GM12872 (cell line): Measurements from ENCODE around the gene SPACDR.

Experiments used
- CTCF ChIP-seq: IDR thresholded peaks from 3 replicates; pipeline ENCODE4 v1.5.1; 2011; ENCODE audit warnings: low read depth, mild to moderate bottlenecking, low read length, moderate library complexity; ENCODE audit not compliant: insufficient read depth

Gene SPACDR

GRCh38 chr7:100488333-100489095, 24.5 kb upstream of the SPACDR start:
- no peak for TF ChIP-seq CTCF

DNA sequence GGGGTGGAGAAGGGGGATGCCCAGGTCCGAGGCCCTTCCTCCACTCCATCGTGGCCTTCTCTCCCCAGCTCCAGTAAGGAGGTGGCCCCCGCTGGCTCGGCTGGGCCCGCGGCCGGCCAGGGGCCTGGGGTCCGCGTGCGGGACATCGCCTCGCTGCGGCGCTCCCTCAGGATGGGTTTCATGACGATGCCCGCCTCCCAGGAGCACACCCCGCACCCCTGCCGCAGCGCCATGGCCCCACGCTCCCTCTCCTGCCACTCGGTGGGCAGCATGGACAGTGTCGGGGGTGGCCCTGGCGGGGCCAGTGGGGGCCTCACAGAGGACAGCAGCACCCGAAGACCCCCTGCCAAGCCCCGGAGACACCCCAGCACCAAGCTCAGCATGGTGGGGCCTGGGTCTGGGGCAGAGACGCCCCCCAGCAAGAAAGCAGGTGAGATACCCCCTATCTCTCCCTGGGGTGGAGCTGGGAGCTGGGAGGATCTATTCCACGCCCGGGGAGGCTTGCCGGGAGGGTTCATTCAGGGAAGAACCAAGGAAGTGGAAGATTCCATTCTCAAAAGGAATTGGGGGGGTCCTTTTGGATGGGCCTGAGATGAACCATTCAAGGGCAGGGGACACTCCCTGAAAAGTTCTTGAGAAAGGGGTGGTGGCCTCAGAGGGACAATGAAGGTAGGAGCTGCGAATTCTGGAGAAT, 22.8 kb upstream of the SPACDR start:
- TF ChIP-seq CTCF = no peak

DNA sequence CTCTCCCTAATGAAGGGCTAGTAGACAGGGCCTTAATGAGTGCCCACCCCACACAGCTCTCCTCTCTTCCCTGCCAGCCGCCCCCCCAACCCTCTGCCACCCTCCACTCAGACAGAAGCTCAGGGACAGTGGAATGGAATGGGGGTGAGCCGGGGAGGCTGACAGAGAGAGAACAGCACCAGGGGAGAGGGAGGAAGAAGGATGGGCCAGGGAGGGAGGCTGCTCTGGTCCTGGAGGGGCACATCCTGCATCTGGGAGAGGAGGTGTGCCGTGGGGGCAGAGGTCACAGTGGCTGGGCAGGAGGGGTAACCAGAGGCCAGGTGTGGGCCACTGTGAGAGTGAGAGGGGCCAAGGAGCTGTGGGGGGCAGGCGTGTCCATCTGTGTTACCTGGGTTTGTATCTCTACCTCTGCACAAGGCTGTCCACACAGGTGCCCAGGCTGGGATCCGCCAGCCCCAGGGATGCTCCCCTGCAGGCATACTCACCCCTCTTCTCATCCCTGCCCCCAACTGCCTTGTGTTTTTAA, 22.1 kb upstream of the SPACDR start:
- TF ChIP-seq CTCF = no peak

DNA sequence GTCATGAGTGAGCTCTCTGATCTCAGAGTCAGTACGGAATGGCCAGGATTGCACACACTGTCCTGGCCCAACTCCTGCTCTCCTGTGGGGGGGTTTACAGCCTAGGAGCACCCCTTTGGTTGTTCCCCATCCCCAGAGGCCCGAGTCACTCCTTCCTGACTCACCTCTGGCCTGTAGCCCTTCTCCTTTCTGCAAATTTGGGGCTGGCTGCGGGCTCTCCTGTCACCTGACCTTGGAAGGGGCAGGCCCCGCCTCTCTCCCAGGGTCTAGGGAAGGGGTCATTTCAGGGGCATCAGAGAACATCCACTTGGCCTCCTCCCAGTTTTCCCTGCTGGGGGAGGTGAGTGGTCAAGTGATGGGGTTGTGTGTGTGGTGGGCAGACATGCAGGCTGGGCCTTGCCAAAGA, 21.4 kb upstream of the SPACDR start:
- TF ChIP-seq CTCF = no peak

- TF ChIP-seq CTCF = no peak
Measured at GRCh38 chr7:100484673-100485045, 20.6 kb upstream of the SPACDR start.

DNA sequence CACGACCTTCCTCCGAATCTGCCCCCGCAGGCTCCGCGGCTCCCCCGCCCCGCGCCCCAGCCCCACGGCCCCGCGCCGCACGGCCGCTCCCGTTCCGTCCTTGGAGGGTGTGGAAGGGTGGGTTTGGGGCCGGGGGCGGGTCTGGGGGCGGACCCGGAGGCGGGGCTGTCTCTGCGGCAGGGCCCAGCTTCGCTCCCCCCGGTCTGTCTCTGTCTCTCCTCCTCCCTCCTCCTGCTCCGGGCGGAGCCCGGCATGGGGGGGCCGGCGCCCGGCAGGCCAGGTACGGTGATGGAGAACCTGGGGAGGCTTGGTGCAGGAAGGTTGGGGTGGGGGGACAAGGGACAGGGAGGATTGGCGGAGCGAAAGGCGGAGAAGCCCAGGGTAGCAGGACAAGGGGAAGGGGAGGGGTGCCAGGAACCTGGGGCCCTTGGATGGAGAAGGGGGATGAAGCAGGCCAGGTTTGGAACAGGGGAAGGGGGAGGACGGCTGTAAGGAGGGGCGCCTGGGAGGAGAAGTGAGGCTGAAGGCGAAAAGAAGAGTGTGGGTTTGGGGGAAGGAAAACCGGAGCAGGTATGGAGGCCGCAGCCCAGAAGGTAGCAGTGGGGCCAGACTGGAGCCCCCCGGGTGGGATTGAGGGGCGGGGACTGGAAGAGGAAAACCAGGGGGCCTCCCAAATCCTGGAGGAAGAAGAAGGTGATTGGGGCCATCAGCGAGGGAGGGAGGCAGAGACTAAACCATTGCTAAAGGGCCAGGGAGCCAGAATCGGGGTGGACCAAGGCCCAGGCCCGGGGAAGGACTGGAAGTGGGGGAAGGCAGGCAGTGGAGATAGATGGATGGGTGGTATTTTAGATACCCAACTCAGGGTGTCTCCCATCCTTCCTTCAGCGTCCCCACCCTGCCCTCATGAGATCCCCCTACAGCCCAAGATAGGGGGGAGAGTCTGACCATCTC, 19.9 kb upstream of the SPACDR start, which contains the start of gene NYAP1:
Gene NYAP1 (plus strand): TSS at position 206 of the 951 bp plus-strand sequence. CDS start 1,385 bp downstream, outside the sequence.
- TF ChIP-seq CTCF = no peak
